ENCODE data around the gene TSPAN18.

TSPAN18 gene

GRCh38 chr11:44942029-44942955 is 215.5 kb downstream of the TSPAN18 start:
- no peak for DNase-seq (ENCODE audit: low read depth)

- no peak for DNase-seq (ENCODE audit: low read depth)
These were observed 216.4 kb downstream of the TSPAN18 start for GRCh38 chr11:44943118-44943517.

DNA sequence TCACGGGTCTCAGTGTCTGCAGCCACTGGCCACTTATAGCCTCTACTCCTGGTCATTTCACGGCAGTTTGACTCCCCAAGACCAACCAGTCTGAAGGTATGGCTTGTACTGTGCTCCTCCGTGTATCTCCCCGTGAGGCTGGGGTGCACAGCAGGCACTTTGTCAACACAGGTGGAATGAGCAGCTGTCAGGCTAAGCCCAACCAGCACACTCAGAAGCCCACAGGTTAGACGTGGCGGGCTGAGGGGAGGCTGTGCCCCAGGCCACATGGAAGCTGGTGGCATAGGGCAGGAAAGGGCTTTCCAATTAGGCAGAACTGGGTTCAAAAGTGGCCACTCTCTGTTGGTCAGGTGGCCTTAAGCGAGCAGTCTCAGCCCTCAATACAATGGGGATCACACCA is 216.9 kb downstream of the TSPAN18 start:
- no peak for DNase-seq (ENCODE audit: low read depth)

DNA sequence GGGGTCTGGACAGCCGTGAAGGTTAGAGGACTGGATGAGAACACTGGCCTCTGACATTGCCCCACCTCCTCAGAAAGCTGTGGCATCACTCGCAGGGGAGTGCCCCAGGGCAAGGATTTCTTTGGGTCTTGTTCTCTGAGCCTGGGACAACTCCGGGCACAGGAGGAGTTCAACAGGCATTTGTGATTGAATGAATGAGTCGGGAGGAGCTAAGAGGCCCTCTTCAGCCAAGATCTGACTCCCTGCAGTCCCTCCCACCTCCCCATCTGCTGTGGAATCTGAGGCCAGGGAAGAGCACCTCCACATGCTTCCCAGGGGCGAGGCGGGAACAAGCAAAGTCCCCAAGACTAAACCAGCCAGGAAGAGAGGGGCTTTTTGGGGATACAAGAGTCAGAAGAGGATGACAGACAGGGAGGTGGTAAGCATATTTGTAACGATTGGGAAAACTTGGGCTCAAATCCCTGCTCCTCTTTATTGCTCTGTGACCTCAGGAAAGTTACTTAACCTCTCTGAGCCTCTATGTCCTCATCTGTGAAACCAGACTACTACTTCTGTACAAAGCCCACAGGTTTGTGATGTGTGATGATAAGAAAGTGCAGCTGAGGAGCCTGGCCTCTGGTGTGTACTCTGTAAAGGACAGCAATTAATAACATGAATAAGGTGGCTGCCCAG is 217.6 kb downstream of the TSPAN18 start:
- no peak for DNase-seq (ENCODE audit: low read depth)

DNA sequence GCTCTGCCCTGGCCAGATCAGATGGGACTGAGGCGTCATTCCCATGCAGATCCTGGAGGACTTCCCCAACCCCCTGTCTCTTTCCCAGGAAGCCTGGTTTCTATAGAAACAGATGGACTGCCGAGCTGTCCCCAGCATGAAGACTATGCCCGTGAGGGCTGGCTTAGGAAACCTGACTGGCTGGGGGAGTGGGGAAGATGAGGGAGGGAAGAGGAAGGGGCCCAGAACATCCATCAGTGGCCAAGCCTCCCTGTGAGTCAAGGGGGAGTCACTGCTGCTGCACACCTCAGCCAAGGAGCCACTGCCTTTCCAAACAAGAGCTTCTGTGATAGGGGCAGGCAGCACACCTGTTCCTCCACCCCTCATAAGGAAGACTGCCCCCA is 218.1 kb downstream of the TSPAN18 start:
- DNase-seq (ENCODE audit: low read depth), result no peak

- no peak for DNase-seq (ENCODE audit: low read depth)
These were observed 218.9 kb downstream of the TSPAN18 start for GRCh38 chr11:44945666-44946065.

GRCh38 chr11:44946263-44946662 is 219.5 kb downstream of the TSPAN18 start:
- DNase-seq (ENCODE audit: low read depth), result no peak

- no peak for DNase-seq (ENCODE audit: low read depth)
These were observed 220.4 kb downstream of the TSPAN18 start for GRCh38 chr11:44947114-44947513.

- DNase-seq (ENCODE audit: low read depth), result no peak
These were observed 221.4 kb downstream of the TSPAN18 start for GRCh38 chr11:44948155-44948554.

DNA sequence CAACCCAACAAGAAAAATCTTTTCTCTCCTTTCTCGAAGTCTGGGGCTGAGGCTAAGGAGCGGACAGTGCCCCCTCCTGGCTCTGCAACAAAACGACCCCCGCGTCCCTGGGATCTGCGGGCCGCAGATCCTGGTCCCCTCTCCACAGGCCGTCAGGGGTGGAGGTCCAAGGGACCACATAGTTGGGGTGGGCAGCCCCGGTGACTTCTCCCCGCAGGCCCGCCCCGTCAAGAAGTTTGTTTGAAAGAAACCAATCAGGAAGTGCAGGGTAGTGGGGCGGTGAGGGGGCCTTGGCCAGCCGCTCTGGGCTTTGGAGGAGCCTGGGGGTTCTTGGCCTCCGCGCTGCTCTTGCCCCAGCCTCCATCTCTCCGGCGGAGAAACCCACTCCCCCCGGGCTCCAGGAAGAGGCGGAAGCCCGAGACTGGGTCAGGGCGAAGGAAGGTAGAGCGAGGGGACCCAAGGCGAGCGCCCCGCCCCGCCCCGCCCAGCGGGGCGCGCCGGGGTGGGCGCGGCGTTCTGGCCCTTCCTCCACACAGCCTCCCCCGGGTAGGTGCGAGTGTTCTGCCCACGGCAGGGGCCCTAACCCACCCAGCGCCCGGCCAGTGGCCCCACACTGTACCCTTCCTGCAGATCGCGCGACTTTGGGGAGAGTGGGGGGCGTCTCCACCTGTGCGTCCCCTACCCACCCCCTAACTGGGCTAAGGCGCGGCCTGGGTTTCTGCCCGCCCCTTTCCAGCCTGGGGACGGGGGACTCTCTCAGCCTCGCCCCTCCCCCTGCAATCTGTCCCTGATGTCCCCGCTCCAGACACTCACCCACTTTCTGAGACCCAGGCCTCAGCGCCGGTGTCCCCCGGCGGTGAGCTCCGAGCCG is 222.6 kb downstream of the TSPAN18 start:
- DNase-seq (ENCODE audit: low read depth), result no peak

DNA sequence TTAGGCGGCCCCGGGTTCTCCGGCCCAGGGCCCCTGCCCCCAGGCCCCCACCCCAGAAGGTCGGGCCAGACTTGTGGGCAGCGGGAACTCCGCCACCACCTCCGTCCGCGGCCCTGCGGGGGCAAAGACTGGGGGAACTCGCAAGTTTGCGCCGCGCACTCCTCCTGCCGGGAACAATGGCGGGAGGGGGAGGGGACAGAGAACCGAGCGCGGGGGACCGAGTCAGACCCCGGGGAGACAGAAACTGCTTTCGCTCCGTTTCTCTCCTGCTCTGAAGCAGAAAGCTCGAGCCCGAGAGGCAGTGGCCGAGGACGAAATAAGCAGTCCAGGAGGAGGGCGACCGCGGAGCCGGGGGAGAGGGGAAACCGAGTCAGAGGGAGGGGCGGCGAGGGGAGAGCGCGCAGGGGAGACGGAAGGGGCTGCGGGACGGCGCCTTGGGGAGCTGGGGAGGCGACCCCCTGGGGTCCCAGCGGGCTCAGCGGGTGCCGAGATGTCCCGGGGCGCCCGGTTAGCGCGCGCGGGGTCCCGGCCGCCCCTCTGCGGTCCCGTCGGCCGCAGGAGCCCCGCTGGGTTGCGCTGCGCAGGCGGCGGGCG is 223.4 kb downstream of the TSPAN18 start:
- no peak for DNase-seq (ENCODE audit: low read depth)

DNA sequence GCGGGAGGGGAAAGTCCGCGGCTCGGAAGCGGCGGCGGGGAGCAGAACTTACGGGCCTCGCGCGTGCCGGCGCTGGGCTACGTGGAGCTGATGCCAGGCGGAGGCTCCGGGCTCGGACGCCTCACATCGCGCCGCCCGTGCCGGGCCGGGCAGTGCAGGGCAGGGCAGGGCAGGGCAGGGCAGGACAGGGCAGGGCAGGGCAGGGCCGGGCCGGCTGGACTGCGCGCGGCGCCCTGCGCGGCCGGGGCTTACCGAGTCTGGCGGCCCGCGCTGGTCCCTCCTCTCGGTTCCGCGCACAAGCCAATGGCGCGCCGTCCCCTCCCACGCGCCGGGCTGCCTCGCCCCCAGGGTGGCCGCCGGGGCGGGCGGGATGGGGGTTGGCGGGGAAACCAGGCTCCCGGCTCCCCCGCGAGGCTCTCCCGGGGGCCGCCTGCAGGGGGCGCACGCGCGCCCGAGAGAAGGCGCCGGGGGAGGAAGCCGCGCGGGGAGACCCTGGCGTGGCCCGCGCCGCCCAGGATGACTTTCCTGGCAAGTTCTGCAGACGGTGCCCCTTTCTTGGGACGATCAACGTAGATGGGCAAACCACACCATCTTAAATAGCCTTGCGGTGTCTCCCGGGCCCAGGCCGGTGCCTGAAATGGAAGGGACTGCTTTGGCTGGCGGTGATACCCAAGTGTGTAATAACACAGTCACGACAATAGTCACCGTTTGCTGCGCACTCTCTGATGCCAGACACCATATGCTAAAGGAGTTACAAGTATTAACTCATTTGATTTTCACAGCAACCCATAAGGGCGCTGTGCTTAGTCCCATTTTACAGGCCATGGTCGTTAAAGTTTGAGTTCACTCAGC is 224.1 kb downstream of the TSPAN18 start, which contains the start of gene TP53I11:
TSS of gene TP53I11 (minus strand) at position 259 of the 852 bp plus-strand sequence. CDS start 12,548 bp downstream, outside the sequence.
- peak; percentile 19 for DNase-seq (ENCODE audit: low read depth)

GRCh38 chr11:44952082-44952481 is 225.3 kb downstream of the TSPAN18 start:
- DNase-seq (ENCODE audit: low read depth), result no peak

DNA sequence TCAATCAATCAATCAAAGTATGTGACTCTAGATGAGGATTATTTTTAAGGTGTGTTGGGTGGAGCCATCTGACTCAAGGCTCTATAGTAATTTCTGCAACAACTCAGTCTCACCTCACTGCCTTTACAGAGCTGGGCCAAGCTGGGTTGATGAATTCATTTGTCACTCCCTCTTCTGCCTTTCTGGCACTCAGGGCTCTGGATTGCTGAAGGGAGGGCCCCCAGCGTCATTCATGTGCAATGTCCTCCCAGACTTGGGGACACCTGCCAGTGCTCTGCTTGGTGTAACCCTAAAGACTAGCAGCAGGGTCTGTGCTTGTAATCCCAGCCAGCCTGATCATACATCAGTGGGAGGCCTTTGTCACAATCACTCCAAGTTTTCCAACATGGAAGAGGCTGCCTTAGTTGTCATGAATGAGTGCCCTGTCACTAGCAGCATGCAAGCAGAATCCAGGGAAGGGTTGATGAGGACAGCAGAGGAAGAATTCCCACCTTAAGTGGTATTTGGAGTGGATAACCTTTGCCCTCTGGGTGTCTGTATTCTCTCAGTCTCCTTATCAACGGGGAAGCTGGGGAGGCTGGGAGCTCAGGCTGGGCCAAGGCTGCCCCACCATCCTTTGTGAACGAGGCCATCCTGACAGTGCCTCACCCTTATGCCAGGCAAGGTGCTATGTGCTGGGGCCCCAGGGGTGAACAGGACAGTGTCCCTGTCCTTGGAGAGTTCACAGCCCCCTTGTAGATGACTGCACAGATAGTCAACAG is 225.9 kb downstream of the TSPAN18 start:
- no peak for DNase-seq (ENCODE audit: low read depth)

GRCh38 chr11:44954051-44954906 is 227.5 kb downstream of the TSPAN18 start:
- no peak for DNase-seq (ENCODE audit: low read depth)

DNA sequence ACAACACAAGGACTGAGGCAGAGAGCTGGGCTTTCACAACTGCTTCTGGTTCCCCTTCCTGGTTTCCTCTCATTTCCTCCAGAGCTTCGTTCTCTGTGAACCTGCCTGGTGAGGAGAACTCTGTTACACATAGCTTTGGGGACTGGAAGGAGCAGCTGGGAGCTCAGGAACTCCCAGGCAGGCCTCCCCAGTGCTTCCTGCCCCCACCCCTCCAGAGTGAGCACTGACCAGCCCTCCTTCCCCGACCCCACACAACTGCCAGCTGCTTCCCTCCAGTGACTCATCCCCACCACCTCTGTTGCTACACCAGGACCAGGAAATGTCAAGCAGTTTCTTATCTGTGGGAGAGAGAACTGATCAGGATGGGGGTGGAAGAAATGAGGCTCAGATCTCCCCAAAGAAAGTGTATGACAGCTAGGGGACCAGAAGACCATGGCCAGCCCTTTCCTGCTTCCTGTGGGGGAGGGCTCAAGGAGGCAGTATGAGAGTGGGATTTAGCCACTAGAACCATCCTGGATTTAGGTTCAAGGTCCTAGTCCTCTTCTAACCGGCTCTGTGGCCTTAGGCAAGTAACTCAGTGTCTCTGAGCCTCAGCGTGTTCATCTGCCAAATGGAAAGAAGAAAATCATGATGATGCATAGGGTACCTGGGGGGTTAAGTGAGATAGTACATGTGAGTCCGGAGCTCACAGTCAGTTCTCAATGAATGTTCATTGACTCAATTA is 228.4 kb downstream of the TSPAN18 start:
- DNase-seq (ENCODE audit: low read depth), result no peak

DNA sequence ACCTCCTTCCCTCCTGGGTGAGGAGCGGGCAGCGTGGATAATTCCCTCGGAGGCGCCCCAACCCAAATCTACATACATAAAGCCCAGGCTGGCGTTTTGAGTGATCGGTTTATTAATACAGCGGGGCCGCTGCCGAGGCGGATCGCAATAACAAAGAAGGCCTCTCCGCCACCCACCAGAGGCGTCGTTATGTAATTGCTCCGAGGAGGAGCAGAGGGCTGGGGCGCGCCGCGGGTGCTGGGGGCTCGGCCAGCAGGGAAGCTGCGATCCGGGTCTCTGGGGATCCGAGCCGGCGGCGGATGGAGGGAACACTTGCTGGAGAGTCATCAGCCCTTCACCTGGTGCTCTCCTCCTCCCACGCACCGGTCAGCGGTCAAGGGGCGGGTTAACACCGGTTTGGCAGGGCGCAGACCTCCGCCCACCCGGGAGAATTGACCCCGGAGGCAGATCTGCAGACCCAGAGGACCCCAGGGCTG is 230.3 kb downstream of the TSPAN18 start:
- DNase-seq (ENCODE audit: low read depth), result no peak
